OCI-LY7 (cell line): ENCODE data around the gene SLC39A6. TPM values are rescaled to one million over a fixed set of nuclear protein-coding genes. Genes with fewer than 3 reads are reported as not detected.

Experiments used
- BruUV-seq: library from RNA; stranded (reverse); fragments of 400-500 nt; replicated peaks from 2 replicates; lab custom pipeline; 2021; lab: Mats Ljungman, UMichigan
- CTCF ChIA-PET: fragments of 300-600 bp; sonication (Branson Sonifier 250); formaldehyde crosslinking; loops from one replicate; lab custom pipeline; 2022; ENCODE audit warnings: antibody characterized with exemption; ENCODE audit not compliant: unreplicated experiment; lab: Charles Lee
- POLR2A ChIA-PET: fragments of 300-600 bp; sonication (Branson Sonifier 250); formaldehyde crosslinking; loops from one replicate; lab custom pipeline; 2022; ENCODE audit warnings: antibody characterized with exemption; lab: Charles Lee
- DNase-seq: peaks from one replicate; pipeline ENCODE4 v3.0.0-alpha.2; 2015; ENCODE audit warnings: low spot score
- H2AFZ ChIP-seq: fragments of 200-600 bp; sonication (generic), shearing (Covaris generic); 2 replicates; pipeline ENCODE4 v1.6.1; 2014; ENCODE audit warnings: mild to moderate bottlenecking, antibody characterized with exemption, low read length, moderate library complexity
- H3K27ac ChIP-seq: fragments of 200-600 bp; sonication (generic); 2 replicates; pipeline ENCODE4 v1.5.1; 2014; ENCODE audit warnings: mixed run types, low read depth, mild to moderate bottlenecking, moderate library complexity, low read length, inconsistent platforms; ENCODE audit not compliant: poor library complexity, severe bottlenecking
- H3K36me3 ChIP-seq: fragments of 200-600 bp; sonication (generic); 2 replicates; pipeline ENCODE4 v1.6.1; 2014; ENCODE audit warnings: mild to moderate bottlenecking, antibody characterized with exemption, low read length, moderate library complexity, mixed read lengths; ENCODE audit not compliant: insufficient read depth
- H3K4me1 ChIP-seq: fragments of 200-600 bp; sonication (generic); 2 replicates; pipeline ENCODE4 v1.5.1; 2014; ENCODE audit warnings: mild to moderate bottlenecking, low read length; ENCODE audit not compliant: insufficient read depth, poor library complexity, severe bottlenecking
- H3K4me2 ChIP-seq: fragments of 200-600 bp; sonication (generic); 2 replicates; pipeline ENCODE4 v1.6.1; 2014; ENCODE audit warnings: mild to moderate bottlenecking, low read length
- H3K4me3 ChIP-seq: fragments of 200-600 bp; sonication (generic); 2 replicates; pipeline ENCODE4 v1.5.1; 2014; ENCODE audit warnings: mild to moderate bottlenecking, low read depth, low read length; ENCODE audit not compliant: poor library complexity, severe bottlenecking
- H3K79me2 ChIP-seq: fragments of 200-600 bp; sonication (generic); 2 replicates; pipeline ENCODE4 v1.6.1; 2016; ENCODE audit warnings: low read depth, mild to moderate bottlenecking, low read length, moderate library complexity, mixed read lengths; ENCODE audit not compliant: insufficient read depth
- H3K9me2 ChIP-seq: fragments of 200-600 bp; sonication (generic); 2 replicates; pipeline ENCODE4 v1.6.1; 2016; ENCODE audit warnings: mild to moderate bottlenecking, low read length, mixed read lengths; ENCODE audit not compliant: insufficient read depth
- H3K9me3 ChIP-seq: fragments of 200-600 bp; sonication (generic); 2 replicates; pipeline ENCODE4 v1.6.1; 2014; ENCODE audit warnings: mild to moderate bottlenecking, mixed run types, low read length, mixed read lengths
- H4K20me1 ChIP-seq: fragments of 200-600 bp; sonication (generic); 2 replicates; pipeline ENCODE4 v1.6.1; 2014; ENCODE audit warnings: mild to moderate bottlenecking, antibody characterized with exemption, low read length, moderate library complexity, mixed read lengths; ENCODE audit not compliant: insufficient read depth
- EZH2phosphoT487 ChIP-seq: fragments of 200-600 bp; sonication (generic); IDR thresholded peaks from 2 replicates; pipeline ENCODE4 v1.6.1; 2018; ENCODE audit warnings: low read depth, borderline replicate concordance, mild to moderate bottlenecking, mixed run types, antibody characterized with exemption, low read length, moderate library complexity, mixed read lengths
- intact Hi-C: fragments of 100-400 bp; cut with micrococcal nuclease; formaldehyde crosslinking; loops from one replicate; pipeline ENCODE4 v1.10.0; 2022; ENCODE audit not compliant: unreplicated experiment
- total RNA-seq, 2 experiments: library from RNA; depleted of rRNA in 1 of 2; stranded (reverse); fragments of >200 nt in 1 of 2; shearing (Covaris generic) in 1 of 2; gene quantifications; 2 replicates each; pipeline ENCODE4 v1.2.3, GENCODE V29; 2014 to 2022
- TF ChIP-seq, protein P1 (sequence below): fragments of 200-600 bp; sonication (generic); conservative IDR thresholded peaks from 2 replicates; pipeline ENCODE4 v1.5.1; 2014; ENCODE audit warnings: mild to moderate bottlenecking, antibody characterized with exemption, low read length, moderate library complexity, mixed read lengths

The SLC39A6 gene
- total RNA-seq, 2 experiments from 2014 or later = 11.2 to 14.7 TPM

DNA sequence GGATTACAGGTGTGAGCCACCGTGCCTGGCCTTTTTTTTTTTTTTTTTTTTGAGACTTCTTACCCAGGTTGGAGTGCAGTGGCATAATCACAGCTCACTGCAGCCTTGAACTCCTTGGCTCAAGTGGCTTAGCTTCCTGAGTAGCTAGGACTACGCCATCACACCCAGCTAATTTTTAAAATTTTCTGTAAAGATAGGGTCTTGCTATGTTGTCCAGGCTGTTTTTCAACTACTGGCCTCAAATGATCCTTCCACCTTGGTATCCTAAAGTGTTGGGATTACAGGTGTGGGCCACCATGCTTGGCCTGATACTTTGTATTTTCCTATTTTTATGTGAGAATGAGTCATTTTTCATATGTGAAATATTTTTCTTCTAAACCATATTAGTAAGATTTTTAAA, 14.3 kb upstream of the SLC39A6 start:
- no peak for DNase-seq
- CTCF ChIA-PET = no interaction called here
- Histone ChIP-seq H3K36me3 (peaks cover 79% of the 10 kb centered on the region), H3K27ac (no peak overlapping the region), H3K4me2 (no peak overlapping the region), H3K9me2 (no peaks in the 10 kb centered on the region), H3K4me3 (no peak overlapping the region), H4K20me1 (no peaks in the 10 kb centered on the region), H2AFZ (no peak overlapping the region), H3K9me3 (no peaks in the 10 kb centered on the region), H3K4me1 (peaks cover 7% of the 10 kb centered on the region), H3K79me2 (no peaks in the 10 kb centered on the region)
- TF ChIP-seq EZH2phosphoT487 = no peak
- TF ChIP-seq, protein P1, sequence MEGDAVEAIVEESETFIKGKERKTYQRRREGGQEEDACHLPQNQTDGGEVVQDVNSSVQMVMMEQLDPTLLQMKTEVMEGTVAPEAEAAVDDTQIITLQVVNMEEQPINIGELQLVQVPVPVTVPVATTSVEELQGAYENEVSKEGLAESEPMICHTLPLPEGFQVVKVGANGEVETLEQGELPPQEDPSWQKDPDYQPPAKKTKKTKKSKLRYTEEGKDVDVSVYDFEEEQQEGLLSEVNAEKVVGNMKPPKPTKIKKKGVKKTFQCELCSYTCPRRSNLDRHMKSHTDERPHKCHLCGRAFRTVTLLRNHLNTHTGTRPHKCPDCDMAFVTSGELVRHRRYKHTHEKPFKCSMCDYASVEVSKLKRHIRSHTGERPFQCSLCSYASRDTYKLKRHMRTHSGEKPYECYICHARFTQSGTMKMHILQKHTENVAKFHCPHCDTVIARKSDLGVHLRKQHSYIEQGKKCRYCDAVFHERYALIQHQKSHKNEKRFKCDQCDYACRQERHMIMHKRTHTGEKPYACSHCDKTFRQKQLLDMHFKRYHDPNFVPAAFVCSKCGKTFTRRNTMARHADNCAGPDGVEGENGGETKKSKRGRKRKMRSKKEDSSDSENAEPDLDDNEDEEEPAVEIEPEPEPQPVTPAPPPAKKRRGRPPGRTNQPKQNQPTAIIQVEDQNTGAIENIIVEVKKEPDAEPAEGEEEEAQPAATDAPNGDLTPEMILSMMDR = no peak
- intact Hi-C loops = no loop called here
- POLR2A ChIA-PET = interaction anchor here (0.5 to 2.3 kb wide), 3 partner anchors 14 to 315 kb away, joined by 4 to 12 read pairs (median 7); no protein-coding TSS in a partner anchor
- BruUV-seq = no TSS peak

DNA sequence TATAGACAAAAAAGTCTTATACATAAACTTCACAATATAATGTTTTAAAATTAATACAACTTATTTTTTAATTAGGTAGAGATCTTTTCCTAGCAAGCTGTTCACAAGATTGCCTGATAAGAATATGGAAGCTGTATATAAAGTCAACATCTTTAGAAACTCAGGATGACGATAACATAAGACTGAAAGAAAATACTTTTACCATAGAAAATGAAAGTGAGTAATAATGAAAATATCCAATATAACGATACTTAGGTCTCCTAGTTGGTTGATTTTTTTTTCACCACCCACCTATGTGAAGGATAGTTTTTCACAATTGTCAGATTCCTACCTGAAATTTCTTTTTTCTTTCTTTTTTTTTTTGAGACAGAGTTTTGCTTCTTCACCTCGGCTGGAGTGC, 13.6 kb upstream of the SLC39A6 start:
- Histone ChIP-seq H3K4me1 (peaks cover 7% of the 10 kb centered on the region), H3K9me2 (no peaks in the 10 kb centered on the region), H4K20me1 (no peaks in the 10 kb centered on the region), H3K9me3 (no peaks in the 10 kb centered on the region), H2AFZ (no peak overlapping the region), H3K79me2 (no peaks in the 10 kb centered on the region), H3K27ac (no peak overlapping the region), H3K4me3 (no peak overlapping the region), H3K36me3 (peaks cover 79% of the 10 kb centered on the region), H3K4me2 (no peak overlapping the region)
- no peak for TF ChIP-seq EZH2phosphoT487
- TF ChIP-seq, protein P1 = no peak
- POLR2A ChIA-PET = no interaction called here
- no peak for DNase-seq
- no TSS peak for BruUV-seq
- intact Hi-C loops = no loop called here
- CTCF ChIA-PET = no interaction called here

DNA sequence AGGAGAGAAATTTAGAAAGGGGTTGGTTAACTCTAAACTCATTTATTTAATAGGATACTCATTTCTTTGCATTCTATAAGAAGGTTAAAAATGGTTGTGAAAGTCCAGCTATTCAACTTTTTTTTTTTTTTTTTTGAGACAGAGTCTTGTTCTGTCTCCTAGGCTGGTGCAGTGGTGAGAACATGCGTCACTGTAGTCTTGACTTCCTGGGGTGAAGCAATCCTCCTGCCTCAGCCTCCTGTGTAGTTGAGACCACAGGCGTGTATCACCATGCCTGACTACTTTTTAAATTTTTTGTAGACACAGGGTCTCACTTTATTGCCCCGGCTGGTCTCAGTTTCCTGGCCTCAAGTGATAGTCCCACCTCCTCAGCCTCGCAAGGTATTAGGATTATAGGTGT, 12.4 kb upstream of the SLC39A6 start:
- H3K79me2 ChIP-seq = no peaks in the 10 kb centered on the region
- TF ChIP-seq EZH2phosphoT487 = no peak
- TF ChIP-seq, protein P1 = no peak
- no peak overlapping the region for H3K4me3 ChIP-seq
- H3K36me3 ChIP-seq = peaks cover 78% of the 10 kb centered on the region
- no peak for DNase-seq
- ChIA-PET CTCF (no interaction called here), POLR2A (no interaction called here)
- no TSS peak for BruUV-seq
- intact Hi-C loops = no loop called here
- peaks cover 1% of the 10 kb centered on the region for H3K4me1 ChIP-seq
- no peaks in the 10 kb centered on the region for H4K20me1 ChIP-seq
- H3K9me2 ChIP-seq = no peaks in the 10 kb centered on the region
- no peak overlapping the region for H3K27ac ChIP-seq
- H3K4me2 ChIP-seq = no peak overlapping the region
- H2AFZ ChIP-seq = no peak overlapping the region
- no peaks in the 10 kb centered on the region for H3K9me3 ChIP-seq
